Tibial artery (tissue), 4 donors: Measurements from ENCODE around the gene OCEL1.

Source experiments
- DNase-seq, 2 donors: peaks; one replicate each; pipeline ENCODE4 v3.0.0-alpha.2; 2019
- H3K27ac ChIP-seq, 2 donors: fragments of 200-600 bp; sonication (generic) in 1 of 2; 1 replicate in 1 of 2; 2 replicates in 1 of 2; pipeline ENCODE4 v1.5.1; 2018 to 2019; ENCODE audit warnings: mild to moderate bottlenecking in 1 of 2
- H3K27me3 ChIP-seq, 2 donors: fragments of 200-600 bp; sonication (generic) in 1 of 2; one replicate each; pipeline versions ENCODE4 v1.5.1 to v1.6.0; 2016 to 2019
- H3K36me3 ChIP-seq, 3 donors: fragments of 200-600 bp; sonication (generic) in 2 of 3; one replicate each; pipeline ENCODE4 v1.5.1; 2016 to 2019; ENCODE audit warnings: mild to moderate bottlenecking in 2 of 3
- H3K4me1 ChIP-seq, 4 donors: fragments of 200-600 bp; sonication (generic) in 2 of 4; 1 replicate in 3 of 4; 2 replicates in 1 of 4; pipeline ENCODE4 v1.5.1; 2016 to 2019
- H3K4me3 ChIP-seq, 2 donors: fragments of 200-600 bp; sonication (generic) in 1 of 2; 1 replicate in 1 of 2; 2 replicates in 1 of 2; pipeline ENCODE4 v1.5.1; 2018 to 2019; ENCODE audit warnings: mild to moderate bottlenecking in 2 of 2
- H3K9me3 ChIP-seq, 3 donors: fragments of 200-600 bp; sonication (generic) in 1 of 3; one replicate each; pipeline ENCODE4 v1.5.1; 2016 to 2019
- intact Hi-C: fragments of 100-400 bp; cut with DNase I; formaldehyde crosslinking; loops from one replicate; pipeline ENCODE4 v1.15.0; 2023; ENCODE audit warnings: low total_unique reads
- TF ChIP-seq, protein P1 (sequence below), 2 experiments: fragments of 200-600 bp in 1 of 2; fragments of 450-650 bp in 1 of 2; IDR thresholded peaks; one replicate each; pipeline ENCODE4 v1.5.1; 2017 to 2019; ENCODE audit warnings: antibody characterized with exemption in 2 of 2, mild to moderate bottlenecking in 1 of 2, moderate library complexity in 1 of 2

Gene OCEL1

DNA sequence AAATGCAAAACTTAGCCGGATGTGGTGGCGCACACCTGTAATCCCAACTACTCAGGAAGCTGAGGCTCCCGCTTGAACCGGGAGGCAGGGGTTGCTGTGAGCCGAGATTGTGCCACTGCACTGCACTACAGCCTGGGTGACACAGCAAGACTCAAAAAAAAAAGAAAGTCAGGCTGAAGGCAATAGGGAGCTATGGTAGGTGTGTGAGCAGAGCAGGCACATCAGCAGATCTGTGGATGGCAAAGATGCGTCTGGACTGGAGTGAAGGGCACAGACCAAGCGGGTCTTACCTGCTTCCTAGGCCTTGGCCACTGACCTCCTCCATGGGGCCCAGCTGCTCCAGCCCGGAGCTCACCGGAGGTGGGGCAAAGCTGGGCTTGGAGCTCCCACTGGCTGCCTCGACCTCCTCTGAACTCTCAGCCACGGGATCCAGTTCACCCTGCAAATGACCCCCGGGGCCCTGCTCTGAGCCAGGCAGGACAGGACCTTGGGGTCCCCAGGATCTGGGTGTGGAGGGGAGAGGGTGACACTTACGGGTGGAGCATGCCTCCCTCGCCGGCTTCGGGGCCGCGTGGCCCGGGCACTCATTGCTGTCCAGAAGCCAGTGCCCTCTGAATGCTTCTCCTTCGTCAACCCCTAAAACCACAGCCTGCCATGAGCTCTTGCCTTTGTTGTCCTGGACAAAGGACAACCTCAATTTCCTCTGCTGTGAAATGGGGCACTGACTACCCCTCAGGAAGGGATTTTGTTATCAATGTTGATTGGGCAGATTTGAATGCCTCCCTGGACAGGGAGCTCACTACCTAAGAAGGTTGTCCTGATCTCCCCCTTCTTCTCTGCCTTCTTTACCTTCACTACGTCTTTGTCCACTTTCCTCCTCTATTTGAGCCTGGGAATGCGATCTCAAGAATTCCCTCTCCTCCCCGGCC, 38.0 kb downstream of the OCEL1 start:
- H3K27me3 ChIP-seq: no peaks in the 10 kb centered on the region
- peaks cover 0 to 14% (median 12%) of the 10 kb centered on the region in 4 donors for H3K4me1 ChIP-seq
- no peak for DNase-seq
- H3K4me3 ChIP-seq: peak overlapping the region; percentile 13 to 20
- TF ChIP-seq, protein P1, sequence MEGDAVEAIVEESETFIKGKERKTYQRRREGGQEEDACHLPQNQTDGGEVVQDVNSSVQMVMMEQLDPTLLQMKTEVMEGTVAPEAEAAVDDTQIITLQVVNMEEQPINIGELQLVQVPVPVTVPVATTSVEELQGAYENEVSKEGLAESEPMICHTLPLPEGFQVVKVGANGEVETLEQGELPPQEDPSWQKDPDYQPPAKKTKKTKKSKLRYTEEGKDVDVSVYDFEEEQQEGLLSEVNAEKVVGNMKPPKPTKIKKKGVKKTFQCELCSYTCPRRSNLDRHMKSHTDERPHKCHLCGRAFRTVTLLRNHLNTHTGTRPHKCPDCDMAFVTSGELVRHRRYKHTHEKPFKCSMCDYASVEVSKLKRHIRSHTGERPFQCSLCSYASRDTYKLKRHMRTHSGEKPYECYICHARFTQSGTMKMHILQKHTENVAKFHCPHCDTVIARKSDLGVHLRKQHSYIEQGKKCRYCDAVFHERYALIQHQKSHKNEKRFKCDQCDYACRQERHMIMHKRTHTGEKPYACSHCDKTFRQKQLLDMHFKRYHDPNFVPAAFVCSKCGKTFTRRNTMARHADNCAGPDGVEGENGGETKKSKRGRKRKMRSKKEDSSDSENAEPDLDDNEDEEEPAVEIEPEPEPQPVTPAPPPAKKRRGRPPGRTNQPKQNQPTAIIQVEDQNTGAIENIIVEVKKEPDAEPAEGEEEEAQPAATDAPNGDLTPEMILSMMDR (IDR thresholded peaks at IDR 0.05): no peak
- intact Hi-C loops: no loop called here
- H3K27ac ChIP-seq: no peak overlapping the region
- peaks cover 0 to 9% (median 0%) of the 10 kb centered on the region in 3 donors for H3K9me3 ChIP-seq
- peaks cover 2 to 4% (median 4%) of the 10 kb centered on the region in 3 donors for H3K36me3 ChIP-seq

DNA sequence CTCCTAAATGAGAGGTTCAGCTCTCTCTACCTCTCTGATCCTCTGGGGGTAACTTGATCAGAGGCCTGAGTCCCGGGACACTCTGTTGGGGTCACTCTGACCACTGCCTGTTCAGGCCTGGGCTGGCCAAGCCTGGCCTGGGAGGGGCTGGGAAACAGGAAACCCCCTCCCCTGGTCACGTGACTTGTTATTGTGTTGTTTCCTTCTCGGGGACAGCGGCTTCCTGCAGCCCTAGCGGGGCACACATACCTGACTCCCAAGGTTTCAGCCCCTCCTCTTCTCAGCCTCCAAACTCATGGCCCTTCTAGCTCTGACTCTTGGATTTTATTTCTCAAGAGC, 38.6 kb downstream of the OCEL1 start, which contains the start of gene USHBP1:
TSS of gene USHBP1 (minus strand) at position 105 of the 339 bp plus-strand sequence. CDS start 446 bp downstream, outside the sequence.
- no peak for DNase-seq
- Histone ChIP-seq H3K9me3 (peaks cover 0 to 3% (median 0%) of the 10 kb centered on the region in 3 donors), H3K36me3 (peaks cover 8 to 11% (median 10%) of the 10 kb centered on the region in 3 donors), H3K4me1 (peaks cover 0 to 14% (median 12%) of the 10 kb centered on the region in 4 donors), H3K4me3 (peak within 1 kb of the TSS; percentile 13 to 20), H3K27me3 (no peaks in the 10 kb centered on the region), H3K27ac (no peak within 1 kb of the TSS)
- TF ChIP-seq, protein P1 (IDR thresholded peaks at IDR 0.05): no peak
- intact Hi-C loops: no loop called here

DNA sequence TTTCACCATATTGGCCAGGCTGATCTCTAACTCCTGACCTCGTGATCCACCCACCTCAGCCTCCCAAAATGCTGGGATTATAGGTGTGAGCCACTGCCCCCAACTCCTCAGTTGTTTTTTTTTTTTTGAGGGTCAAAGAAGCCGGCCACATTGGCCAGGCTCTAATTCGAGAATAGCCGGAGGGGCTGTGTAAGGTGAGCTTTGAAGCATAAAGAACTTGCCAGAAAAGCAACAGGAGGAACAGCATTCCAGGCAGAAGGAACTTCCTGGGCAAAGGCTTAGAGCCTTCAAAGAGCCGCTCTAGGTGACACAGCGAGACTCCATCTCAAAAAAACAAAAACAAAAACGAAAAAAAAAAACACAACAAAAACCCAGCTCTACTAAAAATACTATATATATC, 40.0 kb downstream of the OCEL1 start:
- Histone ChIP-seq H3K36me3 (peaks cover 15 to 25% (median 20%) of the 10 kb centered on the region in 3 donors), H3K4me1 (peaks cover 0 to 14% (median 12%) of the 10 kb centered on the region in 4 donors), H3K9me3 (no peaks in the 10 kb centered on the region), H3K4me3 (no peak overlapping the region), H3K27ac (peak overlapping the region in 1 of 2 donors; percentile 15), H3K27me3 (no peaks in the 10 kb centered on the region)
- no peak for DNase-seq
- TF ChIP-seq, protein P1 (IDR thresholded peaks at IDR 0.05): no peak
- intact Hi-C loops: no loop called here

DNA sequence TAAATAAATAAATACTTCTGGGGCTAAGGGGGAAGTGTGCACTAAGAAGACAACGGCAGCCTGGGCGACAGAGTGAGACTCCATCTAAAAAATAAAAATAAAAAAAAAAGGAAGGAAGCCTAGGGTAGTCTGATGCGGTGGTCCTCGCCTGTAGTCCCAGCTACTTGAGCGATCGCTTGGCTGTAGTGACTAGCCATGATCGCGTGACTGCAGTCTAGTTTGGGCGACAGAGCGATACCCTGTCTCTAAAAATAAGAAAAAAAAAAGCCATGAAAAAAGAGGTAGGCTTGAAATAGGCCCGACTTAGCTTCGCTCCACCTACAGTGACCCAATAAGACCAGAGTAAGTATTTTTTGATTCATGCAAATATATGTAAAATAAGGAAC, 40.6 kb downstream of the OCEL1 start:
- Histone ChIP-seq H3K36me3 (peaks cover 20 to 30% (median 25%) of the 10 kb centered on the region in 3 donors), H3K27me3 (no peaks in the 10 kb centered on the region), H3K9me3 (no peaks in the 10 kb centered on the region), H3K4me3 (no peak overlapping the region), H3K4me1 (peaks cover 0 to 14% (median 12%) of the 10 kb centered on the region in 4 donors), H3K27ac (peak overlapping the region in 1 of 2 donors; percentile 15)
- TF ChIP-seq, protein P1 (IDR thresholded peaks at IDR 0.05): no peak
- no peak for DNase-seq
- intact Hi-C loops: no loop called here

GRCh38 chr19:17266975-17267788, 41.2 kb downstream of the OCEL1 start, which contains the start of gene BABAM1:
TSS of gene BABAM1 (plus strand) at chr19:17267443. CDS start at chr19:17268807, 1,364 bp downstream.
- DNase-seq: peak; percentile 97
- peak within 1 kb of the TSS; percentile 69 to 78 for H3K4me3 ChIP-seq
- peaks cover 0 to 14% (median 12%) of the 10 kb centered on the region in 4 donors for H3K4me1 ChIP-seq
- TF ChIP-seq, protein P1 (IDR thresholded peaks at IDR 0.05): peak in 1 of 2 experiments; percentile 43
- H3K36me3 ChIP-seq: peaks cover 26 to 36% (median 31%) of the 10 kb centered on the region in 3 donors
- intact Hi-C loops: no loop called here
- H3K27me3 ChIP-seq: no peaks in the 10 kb centered on the region
- peak within 1 kb of the TSS; percentile 70 to 74 for H3K27ac ChIP-seq
- no peaks in the 10 kb centered on the region for H3K9me3 ChIP-seq
